Cardiac muscle cell (in vitro differentiated cells and primary cell): ENCODE data around the gene UBR1. TPM values are rescaled to one million over a fixed set of nuclear protein-coding genes. Genes with fewer than 3 reads are reported as not detected.
A peak's percentile ranks its signal among the peaks of the same experiment; 100 is the strongest.

Experiments used
- DNase-seq, 2 donors: peaks; one replicate each; pipeline versions ENCODE4 v3.0.0 to v3.0.0-alpha.2; 2010 to 2017; ENCODE audit warnings: low read depth in 1 of 2, low spot score in 1 of 2
- H3K27ac ChIP-seq: fragments of 200-600 bp; sonication (generic); 2 replicates; pipeline ENCODE4 v1.5.1; 2016
- H3K27me3 ChIP-seq: fragments of 200-600 bp; sonication (generic); 2 replicates; pipeline ENCODE4 v1.6.0; 2016; ENCODE audit warnings: control low read depth
- H3K36me3 ChIP-seq: fragments of 200-600 bp; sonication (generic); 2 replicates; pipeline ENCODE4 v1.5.1; 2016; ENCODE audit warnings: control low read depth
- H3K4me1 ChIP-seq: fragments of 200-600 bp; sonication (generic); 2 replicates; pipeline ENCODE4 v1.8.1; 2017; ENCODE audit warnings: low read depth, mild to moderate bottlenecking, mixed run types
- H3K4me3 ChIP-seq: fragments of 200-600 bp; sonication (generic); 2 replicates; pipeline ENCODE4 v1.5.1; 2016; ENCODE audit warnings: mild to moderate bottlenecking
- H3K9me3 ChIP-seq: fragments of 200-600 bp; sonication (generic); 2 replicates; pipeline ENCODE4 v1.5.1; 2017; ENCODE audit warnings: low read depth, mild to moderate bottlenecking, control low read depth
- CTCF ChIP-seq: IDR thresholded peaks from 2 replicates; pipeline ENCODE4 v1.5.1; 2012; ENCODE audit warnings: low read depth, mild to moderate bottlenecking, low read length
- polyA plus RNA-seq: library from polyadenylated mRNA; unstranded; fragments of >200 nt; fragmentation: Nextera tagmentation; extraction: Ambion mirVana; gene quantifications from 2 replicates; pipeline ENCODE4 v1.2.1, GENCODE V29; 2016
- total RNA-seq: library from RNA; depleted of rRNA; stranded (reverse); fragments of >200 nt; gene quantifications from 2 replicates; pipeline ENCODE4 v1.2.3, GENCODE V29; 2016

The UBR1 gene
- total and polyA plus RNA-seq, 2 experiments from 2014 or later = 15.1 to 20.6 TPM

- H3K9me3 ChIP-seq = no peaks in the 10 kb centered on the region
- H3K27me3 ChIP-seq = peaks cover 30% of the 10 kb centered on the region
- no peak overlapping the region for H3K27ac ChIP-seq
- no peaks in the 10 kb centered on the region for H3K4me1 ChIP-seq
- no peak for DNase-seq
- H3K36me3 ChIP-seq = no peaks in the 10 kb centered on the region
- TF ChIP-seq CTCF = no peak
- H3K4me3 ChIP-seq = no peak overlapping the region
These were observed 16.0 kb upstream of the UBR1 start for GRCh38 chr15:43121863-43122262.

DNA sequence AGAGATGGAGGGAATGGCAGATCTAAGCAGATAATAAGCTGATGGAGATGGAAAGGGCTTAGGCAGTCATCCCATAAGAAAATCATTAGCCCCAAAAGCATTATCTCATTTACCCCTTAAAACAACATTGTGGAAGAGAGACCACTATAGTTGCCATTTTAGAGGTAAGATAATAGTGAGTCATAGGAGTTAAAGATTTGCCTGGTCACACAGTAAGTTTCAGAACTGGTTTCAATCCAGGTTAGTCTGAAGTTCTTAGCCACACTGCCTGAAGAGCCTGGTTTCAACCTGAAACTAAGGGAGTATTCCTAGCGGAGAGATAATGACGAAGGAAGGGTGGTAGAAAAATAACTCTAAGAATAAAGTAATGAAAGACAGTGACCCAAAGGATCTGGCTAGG lies 13.0 kb upstream of the UBR1 start:
- peaks cover 34% of the 10 kb centered on the region for H3K27me3 ChIP-seq
- no peak for TF ChIP-seq CTCF
- DNase-seq = no peak
- H3K4me1 ChIP-seq = no peaks in the 10 kb centered on the region
- no peaks in the 10 kb centered on the region for H3K36me3 ChIP-seq
- H3K4me3 ChIP-seq = no peak overlapping the region
- H3K27ac ChIP-seq = no peak overlapping the region
- H3K9me3 ChIP-seq = no peaks in the 10 kb centered on the region

DNA sequence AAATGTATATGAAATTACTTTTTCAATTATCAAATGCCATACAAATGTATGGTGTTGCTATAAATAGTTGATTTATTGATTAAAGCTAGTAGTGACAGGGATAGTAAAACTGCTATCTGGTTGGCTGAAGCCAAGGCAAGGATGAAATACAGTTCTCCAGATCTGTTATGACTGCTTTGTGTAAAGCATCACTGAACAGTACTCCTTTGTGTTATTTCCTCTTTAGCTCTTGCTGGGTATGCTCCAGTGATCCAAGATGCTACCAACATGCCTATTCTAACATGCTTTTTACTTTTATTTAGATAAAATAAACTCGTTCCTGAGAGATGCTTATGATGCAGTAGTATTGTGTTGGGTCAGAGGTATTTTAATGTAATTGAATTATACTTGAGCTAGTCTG lies 12.4 kb upstream of the UBR1 start:
- DNase-seq = no peak
- Histone ChIP-seq H3K4me1 (no peaks in the 10 kb centered on the region), H3K27me3 (peaks cover 34% of the 10 kb centered on the region), H3K36me3 (no peaks in the 10 kb centered on the region), H3K9me3 (no peaks in the 10 kb centered on the region), H3K4me3 (no peak overlapping the region), H3K27ac (no peak overlapping the region)
- no peak for TF ChIP-seq CTCF

DNA sequence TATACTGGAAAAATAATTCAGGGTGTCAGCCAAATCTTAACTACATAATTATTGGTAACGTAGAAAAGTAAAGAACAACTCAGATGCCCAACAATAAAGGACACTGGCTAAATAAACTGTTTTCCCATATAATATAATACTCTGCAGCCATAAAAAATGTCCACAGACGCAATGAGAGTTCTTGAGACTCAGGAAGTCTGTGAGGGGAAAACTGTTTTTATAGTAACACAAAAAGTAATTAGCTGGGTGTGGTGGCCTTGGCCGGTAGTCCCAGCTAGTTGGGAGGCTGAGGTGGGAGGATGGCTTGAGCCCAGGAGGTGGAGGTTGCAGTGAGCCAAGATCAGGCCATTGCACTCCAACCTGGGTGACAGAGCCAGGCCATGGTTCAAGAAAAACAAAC lies 5.5 kb upstream of the UBR1 start:
- Histone ChIP-seq H3K4me3 (no peak overlapping the region), H3K27me3 (peaks cover 29% of the 10 kb centered on the region), H3K9me3 (no peaks in the 10 kb centered on the region), H3K4me1 (peaks cover 4% of the 10 kb centered on the region), H3K27ac (no peak overlapping the region), H3K36me3 (no peaks in the 10 kb centered on the region)
- DNase-seq = no peak
- no peak for TF ChIP-seq CTCF

DNA sequence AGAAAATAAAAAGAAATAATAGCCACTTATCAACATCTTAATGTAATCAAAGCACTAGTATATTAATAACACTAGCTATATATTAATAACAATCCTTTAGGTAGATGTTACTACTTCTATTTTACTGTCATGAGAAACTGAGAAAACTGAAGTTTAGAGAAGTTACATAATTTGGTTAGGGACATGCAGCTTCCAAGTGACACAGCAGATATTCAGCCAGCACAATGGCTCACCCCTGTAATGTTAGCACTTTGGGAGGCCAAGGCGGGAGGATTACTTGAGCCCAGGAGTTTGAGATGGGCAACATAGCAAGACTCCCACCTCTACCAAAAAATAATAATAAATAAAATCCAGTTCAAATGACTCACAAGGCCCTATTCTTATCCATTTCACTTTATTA lies 1.9 kb upstream of the UBR1 start:
- Histone ChIP-seq H3K4me3 (no peak overlapping the region), H3K9me3 (no peaks in the 10 kb centered on the region), H3K27me3 (peaks cover 25% of the 10 kb centered on the region), H3K27ac (no peak overlapping the region), H3K36me3 (no peaks in the 10 kb centered on the region), H3K4me1 (peaks cover 13% of the 10 kb centered on the region)
- no peak for DNase-seq
- TF ChIP-seq CTCF = no peak

DNA sequence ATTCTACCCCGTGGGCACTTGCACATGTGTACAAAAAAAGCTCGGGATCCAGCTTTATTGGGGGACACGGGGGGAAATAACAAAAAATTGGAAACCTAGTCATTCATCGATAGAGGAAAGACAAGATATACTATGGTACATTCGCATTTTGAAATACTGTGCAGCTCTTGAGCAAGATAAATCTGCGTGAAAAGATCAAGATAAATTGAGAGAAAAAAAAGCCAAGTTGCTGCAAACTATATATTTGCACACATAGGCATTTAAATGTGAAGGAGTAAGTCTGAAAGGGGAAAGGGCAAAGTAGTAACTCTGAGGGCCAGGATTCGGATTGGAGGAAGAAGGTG lies 620 bp upstream of the UBR1 start:
- peak overlapping the region; percentile 70 for H3K27ac ChIP-seq
- peaks cover 25% of the 10 kb centered on the region for H3K27me3 ChIP-seq
- H3K36me3 ChIP-seq = no peaks in the 10 kb centered on the region
- H3K4me1 ChIP-seq = peaks cover 13% of the 10 kb centered on the region
- TF ChIP-seq CTCF = no peak
- no peaks in the 10 kb centered on the region for H3K9me3 ChIP-seq
- peak overlapping the region; percentile 75 for H3K4me3 ChIP-seq
- DNase-seq = no peak
